GM13976 (cell line): ENCODE measurements around the gene MAP1LC3B2.

Experiments
- DNase-seq: peaks from one replicate; pipeline ENCODE4 v3.0.0; 2012; ENCODE audit warnings: low spot score
- in situ Hi-C: fragments of 300-500 bp; cut with MboI; formaldehyde crosslinking; loops from one replicate; pipeline ENCODE4 v1.12.0; 2022; ENCODE audit warnings: low sequenced_read_pairs, mixed read lengths, inconsistent platforms; ENCODE audit not compliant: unreplicated experiment
- TF ChIP-seq, protein P1 (sequence below): IDR thresholded peaks from 2 replicates; pipeline ENCODE4 v1.5.1; 2012; ENCODE audit warnings: borderline replicate concordance, mild to moderate bottlenecking; ENCODE audit not compliant: insufficient read depth; ENCODE audit errors: extremely low read depth, missing control alignments, control extremely low read depth

Gene MAP1LC3B2

DNA sequence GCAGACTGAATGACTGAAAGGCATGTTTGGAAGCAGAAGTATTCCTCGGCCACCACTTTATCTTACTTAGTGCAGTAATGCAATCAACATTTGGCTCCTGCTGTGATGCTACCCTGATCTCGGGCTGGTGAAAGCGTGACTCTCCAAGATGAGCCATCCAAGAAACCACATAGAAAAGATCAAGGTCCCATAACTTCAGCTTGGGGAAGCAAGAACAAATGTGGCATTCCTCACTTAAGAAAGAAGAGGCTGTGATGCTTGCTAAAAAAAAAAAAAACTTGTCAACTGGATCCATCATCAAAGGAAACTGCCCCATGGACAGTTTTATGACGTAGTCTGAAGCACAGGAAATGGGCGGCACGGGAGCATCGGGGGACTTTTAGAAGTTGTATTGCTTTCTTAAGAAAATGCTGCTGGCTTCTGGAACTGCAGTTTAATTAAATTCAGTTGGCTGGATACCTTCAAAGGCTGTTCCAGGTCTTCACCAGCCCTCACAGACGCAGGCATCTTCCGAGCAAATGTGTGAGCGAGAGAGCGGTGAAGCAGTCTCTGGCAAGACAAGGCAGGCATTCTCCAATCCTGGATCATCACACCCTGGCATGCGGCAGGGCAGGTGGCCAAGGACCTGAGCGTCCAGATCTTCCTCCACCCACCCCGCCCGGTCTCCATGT lies 38.2 kb upstream of the MAP1LC3B2 start:
- TF ChIP-seq, protein P1, sequence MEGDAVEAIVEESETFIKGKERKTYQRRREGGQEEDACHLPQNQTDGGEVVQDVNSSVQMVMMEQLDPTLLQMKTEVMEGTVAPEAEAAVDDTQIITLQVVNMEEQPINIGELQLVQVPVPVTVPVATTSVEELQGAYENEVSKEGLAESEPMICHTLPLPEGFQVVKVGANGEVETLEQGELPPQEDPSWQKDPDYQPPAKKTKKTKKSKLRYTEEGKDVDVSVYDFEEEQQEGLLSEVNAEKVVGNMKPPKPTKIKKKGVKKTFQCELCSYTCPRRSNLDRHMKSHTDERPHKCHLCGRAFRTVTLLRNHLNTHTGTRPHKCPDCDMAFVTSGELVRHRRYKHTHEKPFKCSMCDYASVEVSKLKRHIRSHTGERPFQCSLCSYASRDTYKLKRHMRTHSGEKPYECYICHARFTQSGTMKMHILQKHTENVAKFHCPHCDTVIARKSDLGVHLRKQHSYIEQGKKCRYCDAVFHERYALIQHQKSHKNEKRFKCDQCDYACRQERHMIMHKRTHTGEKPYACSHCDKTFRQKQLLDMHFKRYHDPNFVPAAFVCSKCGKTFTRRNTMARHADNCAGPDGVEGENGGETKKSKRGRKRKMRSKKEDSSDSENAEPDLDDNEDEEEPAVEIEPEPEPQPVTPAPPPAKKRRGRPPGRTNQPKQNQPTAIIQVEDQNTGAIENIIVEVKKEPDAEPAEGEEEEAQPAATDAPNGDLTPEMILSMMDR, result no peak
- DNase-seq, result no peak
- in situ Hi-C loops, result no loop called here

DNA sequence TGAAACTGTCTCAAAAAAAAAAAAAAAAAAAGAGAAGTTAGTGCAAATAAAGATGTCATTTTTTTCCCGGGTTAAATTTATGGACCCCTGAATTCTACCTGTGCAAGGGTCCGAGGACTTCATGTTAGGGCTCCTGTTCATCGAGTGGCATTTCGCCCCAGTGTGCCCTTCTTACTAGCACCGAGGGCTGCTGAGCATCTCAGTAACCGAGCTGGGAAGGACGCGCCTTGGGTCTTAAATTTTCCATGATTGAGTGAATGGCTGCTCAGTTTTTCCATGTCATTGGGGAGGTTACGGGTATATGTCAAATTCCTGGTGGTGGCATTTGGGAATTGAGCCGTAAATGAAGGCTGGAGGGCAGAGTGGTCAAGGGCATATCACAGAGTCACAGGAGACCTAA lies 34.9 kb upstream of the MAP1LC3B2 start:
- TF ChIP-seq, protein P1, result no peak
- DNase-seq, result no peak
- in situ Hi-C loops, result no loop called here

GRCh38 chr12:116524964-116525379 lies 34.2 kb upstream of the MAP1LC3B2 start:
- DNase-seq, result no peak
- in situ Hi-C loops, result no loop called here
- TF ChIP-seq, protein P1, result no peak

GRCh38 chr12:116525418-116526001 lies 33.7 kb upstream of the MAP1LC3B2 start:
- in situ Hi-C loops, result no loop called here
- DNase-seq, result no peak
- TF ChIP-seq, protein P1, result no peak

- in situ Hi-C loops, result no loop called here
- DNase-seq, result no peak
- TF ChIP-seq, protein P1, result no peak
Observed at GRCh38 chr12:116528065-116528464, 31.1 kb upstream of the MAP1LC3B2 start.

GRCh38 chr12:116528498-116528897 lies 30.7 kb upstream of the MAP1LC3B2 start:
- TF ChIP-seq, protein P1, result no peak
- in situ Hi-C loops, result no loop called here
- no peak for DNase-seq
